GM18861 (cell line): ENCODE measurements around the gene VGF.
"Not testable (repeated sequence)": the region's sequence is repeated elsewhere in the genome, so short reads cannot be mapped to it uniquely, and the experiment has no call there.

Experiments
- ATAC-seq: cut with Tn5 transposase; IDR thresholded peaks from one replicate; pipeline ENCODE4 v1.9.1; 2021; ENCODE audit not compliant: unreplicated experiment

The VGF gene

GRCh38 chr7:101165075-101165957, at the start of gene VGF:
Gene VGF, minus strand, starts transcription at chr7:101165569. Its CDS starts 726 bp downstream, at chr7:101164843.
- ATAC-seq = peak; percentile 73

- no peak for ATAC-seq
Observed at GRCh38 chr7:101212014-101212413, 46.6 kb upstream of the VGF start.

- ATAC-seq = no peak
Observed at GRCh38 chr7:101211501-101211900, 46.1 kb upstream of the VGF start.

GRCh38 chr7:101210143-101210542, 44.8 kb upstream of the VGF start:
- no peak for ATAC-seq

- ATAC-seq = no peak
Observed at GRCh38 chr7:101208794-101209193, 43.4 kb upstream of the VGF start.

- no peak for ATAC-seq
Observed at GRCh38 chr7:101207459-101207858, 42.1 kb upstream of the VGF start.

GRCh38 chr7:101206665-101207042, 41.3 kb upstream of the VGF start:
- no peak for ATAC-seq

GRCh38 chr7:101205901-101206664, 40.7 kb upstream of the VGF start:
- no peak for ATAC-seq

- ATAC-seq = not testable (repeated sequence)
Observed at GRCh38 chr7:101203740-101204738, 38.7 kb upstream of the VGF start.

GRCh38 chr7:101202603-101202918, 37.2 kb upstream of the VGF start:
- no peak for ATAC-seq

- no peak for ATAC-seq
Observed at GRCh38 chr7:101201695-101202602, 36.6 kb upstream of the VGF start.

- no peak for ATAC-seq
Observed at GRCh38 chr7:101200862-101201599, 35.7 kb upstream of the VGF start, which contains the start of gene MOGAT3. Gene MOGAT3, minus strand, starts transcription at chr7:101201036. Its CDS starts 182 bp downstream, at chr7:101200854.

- no peak for ATAC-seq
Observed at GRCh38 chr7:101200504-101200861, 35.1 kb upstream of the VGF start.

- not testable (repeated sequence) for ATAC-seq
Observed at GRCh38 chr7:101199522-101199921, 34.2 kb upstream of the VGF start.

GRCh38 chr7:101198476-101198875, 33.1 kb upstream of the VGF start:
- no peak for ATAC-seq

- no peak for ATAC-seq
Observed at GRCh38 chr7:101197991-101198390, 32.6 kb upstream of the VGF start.

- no peak for ATAC-seq
Observed at GRCh38 chr7:101195884-101196283, 30.5 kb upstream of the VGF start.

- ATAC-seq = no peak
Observed at GRCh38 chr7:101189109-101189508, 23.7 kb upstream of the VGF start.

GRCh38 chr7:101186844-101187428, 21.6 kb upstream of the VGF start:
- no peak for ATAC-seq
